H9 (cell line): Measurements from ENCODE around the gene E2F7. TPM values are rescaled to one million over a fixed set of nuclear protein-coding genes. Genes with fewer than 3 reads are reported as not detected.

Experiments used
- DNase-seq: peaks from one replicate; pipeline ENCODE4 v3.0.0-alpha.2; 2017
- H2AFZ ChIP-seq: one replicate; pipeline ENCODE4 v1.6.1; 2013; ENCODE audit warnings: mild to moderate bottlenecking, low read length, control low read depth, moderate library complexity
- H2AK5ac ChIP-seq: 2 replicates; pipeline ENCODE4 v1.6.1; 2013; ENCODE audit warnings: low read length, control low read depth, mixed read lengths; ENCODE audit not compliant: insufficient read length
- H2BK120ac ChIP-seq: one replicate; pipeline ENCODE4 v1.6.1; 2013; ENCODE audit warnings: low read depth, mild to moderate bottlenecking, low read length, control low read depth, inconsistent platforms; ENCODE audit not compliant: poor library complexity, severe bottlenecking
- H2BK12ac ChIP-seq: 2 replicates; pipeline ENCODE4 v1.6.1; 2013; ENCODE audit warnings: low read length, control low read depth, mixed read lengths, low read depth; ENCODE audit not compliant: insufficient read length
- H2BK15ac ChIP-seq: 2 replicates; pipeline ENCODE4 v1.6.1; 2013; ENCODE audit warnings: low read depth, low read length, control low read depth
- H2BK20ac ChIP-seq: one replicate; pipeline ENCODE4 v1.6.1; 2013; ENCODE audit warnings: low read depth, mild to moderate bottlenecking, low read length, control low read depth, inconsistent platforms; ENCODE audit not compliant: poor library complexity, severe bottlenecking
- H2BK5ac ChIP-seq: 2 replicates; pipeline ENCODE4 v1.6.1; 2013; ENCODE audit warnings: low read length, control low read depth, mixed read lengths; ENCODE audit not compliant: insufficient read length
- H3K14ac ChIP-seq: 2 replicates; pipeline ENCODE4 v1.6.1; 2013; ENCODE audit warnings: low read length, control low read depth; ENCODE audit not compliant: insufficient read depth
- H3K18ac ChIP-seq: 2 replicates; pipeline ENCODE4 v1.6.1; 2013; ENCODE audit warnings: low read depth, mild to moderate bottlenecking, mixed read lengths, low read length, control low read depth; ENCODE audit not compliant: insufficient read length
- H3K23ac ChIP-seq: 2 replicates; pipeline ENCODE4 v1.6.1; 2013; ENCODE audit warnings: low read length, control low read depth, mixed read lengths, low read depth; ENCODE audit not compliant: insufficient read length
- H3K23me2 ChIP-seq: 2 replicates; pipeline ENCODE4 v1.6.1; 2013; ENCODE audit warnings: low read depth, mild to moderate bottlenecking, mixed read lengths, low read length, control low read depth; ENCODE audit not compliant: insufficient read length, poor library complexity, severe bottlenecking
- H3K27ac ChIP-seq: 2 replicates; pipeline ENCODE4 v1.5.1; 2013; ENCODE audit warnings: low read length, control low read depth, mixed read lengths, low read depth; ENCODE audit not compliant: insufficient read length
- H3K27me3 ChIP-seq: 2 replicates; pipeline ENCODE4 v1.6.1; 2013; ENCODE audit warnings: low read length, control low read depth, inconsistent platforms; ENCODE audit not compliant: insufficient read depth
- H3K4ac ChIP-seq: 2 replicates; pipeline ENCODE4 v1.6.1; 2013; ENCODE audit warnings: low read depth, mild to moderate bottlenecking, control low read depth, inconsistent platforms, low read length, moderate library complexity
- H3K4me1 ChIP-seq: 2 replicates; pipeline ENCODE4 v1.6.1; 2013; ENCODE audit warnings: low read length, control low read depth, inconsistent platforms; ENCODE audit not compliant: insufficient read depth
- H3K4me2 ChIP-seq: 2 replicates; pipeline ENCODE4 v1.6.1; 2013; ENCODE audit warnings: low read length, control low read depth, mixed read lengths; ENCODE audit not compliant: insufficient read length, insufficient read depth
- H3K56ac ChIP-seq: 2 replicates; pipeline ENCODE4 v1.6.1; 2013; ENCODE audit warnings: low read depth, mild to moderate bottlenecking, mixed read lengths, low read length, control low read depth; ENCODE audit not compliant: insufficient read length
- H3K79me1 ChIP-seq: 2 replicates; pipeline ENCODE4 v1.6.1; 2013; ENCODE audit warnings: low read depth, mild to moderate bottlenecking, moderate library complexity, low read length, control low read depth, inconsistent platforms; ENCODE audit not compliant: insufficient read depth, poor library complexity, severe bottlenecking
- H3K79me2 ChIP-seq: 2 replicates; pipeline ENCODE4 v1.6.1; 2013; ENCODE audit warnings: low read length, control low read depth, inconsistent platforms; ENCODE audit not compliant: insufficient read depth
- H3K9ac ChIP-seq: 2 replicates; pipeline ENCODE4 v1.6.1; 2013; ENCODE audit warnings: low read length, control low read depth, mixed read lengths; ENCODE audit not compliant: insufficient read length; ENCODE audit errors: extremely low read depth
- H3K9me3 ChIP-seq: one replicate; pipeline ENCODE4 v1.6.1; 2013; ENCODE audit warnings: low read depth, low read length, inconsistent platforms; ENCODE audit not compliant: control insufficient read depth
- H3T11ph ChIP-seq: one replicate; pipeline ENCODE4 v1.6.1; 2013; ENCODE audit warnings: mild to moderate bottlenecking, low read length, control low read depth, inconsistent platforms
- H4K20me1 ChIP-seq: one replicate; pipeline ENCODE4 v1.6.1; 2013; ENCODE audit not compliant: control insufficient read depth, insufficient read length, insufficient read depth
- H4K5ac ChIP-seq: 2 replicates; pipeline ENCODE4 v1.6.1; 2013; ENCODE audit warnings: low read depth, mild to moderate bottlenecking, mixed read lengths, low read length, control low read depth; ENCODE audit not compliant: insufficient read length
- H4K8ac ChIP-seq: replicated peaks from 2 replicates; pipeline ENCODE4 v1.6.1; 2013; ENCODE audit warnings: low read length, control low read depth, mixed read lengths, low read depth; ENCODE audit not compliant: insufficient read length
- H4K91ac ChIP-seq: 2 replicates; pipeline ENCODE4 v1.6.1; 2013; ENCODE audit warnings: low read depth, mild to moderate bottlenecking, moderate library complexity, mixed read lengths, low read length, control low read depth; ENCODE audit not compliant: insufficient read length
- H3K27ac Mint-ChIP-seq, 3 experiments: 2 replicates in 2 of 3; 3 replicates in 1 of 3; pipeline ENCODE4 v1.8.0; 2020 to 2021; ENCODE audit warnings: mixed read lengths in 3 of 3, mild to moderate bottlenecking in 1 of 3, moderate library complexity in 1 of 3
- H3K27me3 Mint-ChIP-seq: 2 replicates; pipeline ENCODE4 v1.8.0; 2021; ENCODE audit warnings: low read depth, mild to moderate bottlenecking, moderate library complexity, mixed read lengths
- H3K36me3 Mint-ChIP-seq, 3 experiments: 2 replicates in 2 of 3; 3 replicates in 1 of 3; pipeline ENCODE4 v1.8.0; 2020 to 2021; ENCODE audit warnings: low read depth in 3 of 3, mixed read lengths in 3 of 3; ENCODE audit not compliant: insufficient read depth in 1 of 3
- H3K4me1 Mint-ChIP-seq, 2 experiments: 2 replicates each; pipeline ENCODE4 v1.8.0; 2020; ENCODE audit warnings: mixed read lengths in 2 of 2
- H3K4me3 Mint-ChIP-seq, 2 experiments: 2 replicates in 1 of 2; 3 replicates in 1 of 2; pipeline ENCODE4 v1.8.0; 2020 to 2021; ENCODE audit warnings: mild to moderate bottlenecking in 2 of 2, mixed read lengths in 2 of 2, moderate library complexity in 1 of 2
- H3K9me3 Mint-ChIP-seq, 2 experiments: 2 replicates in 1 of 2; 3 replicates in 1 of 2; pipeline ENCODE4 v1.8.0; 2020; ENCODE audit warnings: mild to moderate bottlenecking in 2 of 2, mixed read lengths in 2 of 2, moderate library complexity in 1 of 2
- WGBS: extraction: QIAGEN DNeasy Blood & Tissue Kit; methylation state at CpG from one replicate; pipeline ENCODE4 v1.1.7; 2013; ENCODE audit warnings: missing lambda C conversion rate, low lambda C conversion rate, mixed read lengths; ENCODE audit not compliant: insufficient read length; ENCODE audit errors: extremely low coverage; 5-methylcytosine and 5-hydroxymethylcytosine counted together
- total RNA-seq: library from RNA; stranded (reverse); gene quantifications from 2 replicates; pipeline ENCODE4 v1.2.1, GENCODE V29; 2021
- TF ChIP-seq, protein P1 (sequence below): fragments of 200-600 bp; sonication (generic); conservative IDR thresholded peaks from 3 replicates; pipeline ENCODE4 v1.8.0; 2021; ENCODE audit warnings: antibody characterized with exemption, mild to moderate bottlenecking

E2F7 gene
- total RNA-seq, 1 experiment from 2014 or later, result 24.5 TPM

- no peak overlapping the region for H2BK20ac ChIP-seq
- H2BK12ac ChIP-seq, result no peak overlapping the region
- WGBS, result no CpG with 5 or more reads among the region's 2 CpGs
- no peak overlapping the region for H3K23ac ChIP-seq
- no peak overlapping the region for H3K18ac ChIP-seq
- H3K56ac ChIP-seq, result no peak overlapping the region
- H3K9me3 Mint-ChIP-seq, result no peaks in the 10 kb centered on the region
- no peak overlapping the region for H3T11ph ChIP-seq
- no peaks in the 10 kb centered on the region for H3K9me3 ChIP-seq
- no peak for DNase-seq
- no peaks in the 10 kb centered on the region for H3K4me1 ChIP-seq
- no peak overlapping the region for H3K27ac ChIP-seq
- TF ChIP-seq, protein P1, sequence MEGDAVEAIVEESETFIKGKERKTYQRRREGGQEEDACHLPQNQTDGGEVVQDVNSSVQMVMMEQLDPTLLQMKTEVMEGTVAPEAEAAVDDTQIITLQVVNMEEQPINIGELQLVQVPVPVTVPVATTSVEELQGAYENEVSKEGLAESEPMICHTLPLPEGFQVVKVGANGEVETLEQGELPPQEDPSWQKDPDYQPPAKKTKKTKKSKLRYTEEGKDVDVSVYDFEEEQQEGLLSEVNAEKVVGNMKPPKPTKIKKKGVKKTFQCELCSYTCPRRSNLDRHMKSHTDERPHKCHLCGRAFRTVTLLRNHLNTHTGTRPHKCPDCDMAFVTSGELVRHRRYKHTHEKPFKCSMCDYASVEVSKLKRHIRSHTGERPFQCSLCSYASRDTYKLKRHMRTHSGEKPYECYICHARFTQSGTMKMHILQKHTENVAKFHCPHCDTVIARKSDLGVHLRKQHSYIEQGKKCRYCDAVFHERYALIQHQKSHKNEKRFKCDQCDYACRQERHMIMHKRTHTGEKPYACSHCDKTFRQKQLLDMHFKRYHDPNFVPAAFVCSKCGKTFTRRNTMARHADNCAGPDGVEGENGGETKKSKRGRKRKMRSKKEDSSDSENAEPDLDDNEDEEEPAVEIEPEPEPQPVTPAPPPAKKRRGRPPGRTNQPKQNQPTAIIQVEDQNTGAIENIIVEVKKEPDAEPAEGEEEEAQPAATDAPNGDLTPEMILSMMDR, result no peak
- no peak overlapping the region for H3K4ac ChIP-seq
- H3K27ac Mint-ChIP-seq, result no peak overlapping the region
- no peak overlapping the region for H3K4me3 Mint-ChIP-seq
- H4K8ac ChIP-seq, result no peak overlapping the region
- H3K23me2 ChIP-seq, result no peaks in the 10 kb centered on the region
- no peaks in the 10 kb centered on the region for H4K20me1 ChIP-seq
- H3K36me3 Mint-ChIP-seq, result no peaks in the 10 kb centered on the region
- no peak overlapping the region for H3K9ac ChIP-seq
- H2BK15ac ChIP-seq, result no peak overlapping the region
- H2BK5ac ChIP-seq, result no peak overlapping the region
- no peaks in the 10 kb centered on the region for H3K79me1 ChIP-seq
- no peak overlapping the region for H3K14ac ChIP-seq
- H2AK5ac ChIP-seq, result no peak overlapping the region
- H3K27me3 Mint-ChIP-seq, result no peaks in the 10 kb centered on the region; the same call in 1 of the 2 replicates
- H3K4me1 Mint-ChIP-seq, result no peaks in the 10 kb centered on the region
- no peaks in the 10 kb centered on the region for H3K27me3 ChIP-seq
- H2AFZ ChIP-seq, result no peak overlapping the region
- H3K4me2 ChIP-seq, result no peak overlapping the region
- no peak overlapping the region for H4K91ac ChIP-seq
- no peak overlapping the region for H4K5ac ChIP-seq
- H2BK120ac ChIP-seq, result no peak overlapping the region
- H3K79me2 ChIP-seq, result no peaks in the 10 kb centered on the region
These were observed 36.8 kb upstream of the E2F7 start for GRCh38 chr12:77102123-77102522.
